ENCODE results near the gene KRTAP10-10.

DNA sequence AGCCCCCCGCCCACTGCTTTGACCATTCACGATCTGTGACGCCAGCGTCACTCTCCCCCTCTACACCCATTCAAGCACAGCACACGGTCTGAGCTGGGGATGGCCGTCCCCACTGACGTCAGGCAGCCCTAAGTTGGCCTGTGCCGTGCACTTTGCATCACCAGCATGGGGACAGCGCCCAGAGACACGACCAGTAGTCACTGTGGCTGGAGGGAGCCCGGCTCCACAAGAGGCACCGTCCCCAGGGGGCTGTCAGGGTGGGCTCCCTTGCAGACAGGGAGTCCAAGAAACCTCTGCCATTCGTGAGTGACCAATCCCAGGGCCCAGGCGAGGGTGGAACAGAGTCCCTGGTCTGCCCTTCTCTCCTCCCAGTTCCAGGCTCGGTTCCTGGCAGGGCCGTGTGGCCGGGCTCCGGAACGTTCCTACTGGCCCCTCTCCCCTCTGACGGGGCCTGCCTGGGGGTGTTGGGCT is 23.0 kb upstream of the KRTAP10-10 start:
- TF ChIP-seq POLR2A (IDR thresholded peaks at IDR 0.05): no peak
- TF ChIP-seq, protein P1, sequence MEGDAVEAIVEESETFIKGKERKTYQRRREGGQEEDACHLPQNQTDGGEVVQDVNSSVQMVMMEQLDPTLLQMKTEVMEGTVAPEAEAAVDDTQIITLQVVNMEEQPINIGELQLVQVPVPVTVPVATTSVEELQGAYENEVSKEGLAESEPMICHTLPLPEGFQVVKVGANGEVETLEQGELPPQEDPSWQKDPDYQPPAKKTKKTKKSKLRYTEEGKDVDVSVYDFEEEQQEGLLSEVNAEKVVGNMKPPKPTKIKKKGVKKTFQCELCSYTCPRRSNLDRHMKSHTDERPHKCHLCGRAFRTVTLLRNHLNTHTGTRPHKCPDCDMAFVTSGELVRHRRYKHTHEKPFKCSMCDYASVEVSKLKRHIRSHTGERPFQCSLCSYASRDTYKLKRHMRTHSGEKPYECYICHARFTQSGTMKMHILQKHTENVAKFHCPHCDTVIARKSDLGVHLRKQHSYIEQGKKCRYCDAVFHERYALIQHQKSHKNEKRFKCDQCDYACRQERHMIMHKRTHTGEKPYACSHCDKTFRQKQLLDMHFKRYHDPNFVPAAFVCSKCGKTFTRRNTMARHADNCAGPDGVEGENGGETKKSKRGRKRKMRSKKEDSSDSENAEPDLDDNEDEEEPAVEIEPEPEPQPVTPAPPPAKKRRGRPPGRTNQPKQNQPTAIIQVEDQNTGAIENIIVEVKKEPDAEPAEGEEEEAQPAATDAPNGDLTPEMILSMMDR (IDR thresholded peaks at IDR 0.05 in 4 of 5, conservative IDR thresholded peaks at IDR 0.05 in 1 of 5): no peak
